Esophagus (tissue), 2 donors: ENCODE data around the gene STK40. TPM values are rescaled to one million over a fixed set of nuclear protein-coding genes. Genes with fewer than 3 reads are reported as not detected.
A peak's percentile ranks its signal among the peaks of the same experiment; 100 is the strongest.

ENCODE experiments used
- H3K27ac ChIP-seq, 2 donors: one replicate each; pipeline ENCODE4 v1.5.1; 2013; ENCODE audit warnings: low read depth in 2 of 2, mild to moderate bottlenecking in 2 of 2, inconsistent platforms in 1 of 2, low read length in 1 of 2, moderate library complexity in 1 of 2
- H3K27me3 ChIP-seq, 2 donors: one replicate each; pipeline ENCODE4 v1.6.1; 2013; ENCODE audit warnings: low read length in 2 of 2, control low read depth in 1 of 2, mild to moderate bottlenecking in 1 of 2; ENCODE audit not compliant: insufficient read depth in 2 of 2, control insufficient read depth in 1 of 2
- H3K36me3 ChIP-seq, 2 donors: one replicate each; pipeline ENCODE4 v1.6.1; 2013; ENCODE audit warnings: low read length in 1 of 2; ENCODE audit not compliant: control insufficient read depth in 2 of 2, insufficient read depth in 2 of 2
- H3K4me1 ChIP-seq, 2 donors: one replicate each; pipeline ENCODE4 v1.6.1; 2013; ENCODE audit warnings: low read length in 1 of 2; ENCODE audit not compliant: control insufficient read depth in 2 of 2, insufficient read depth in 2 of 2
- H3K4me3 ChIP-seq, 2 donors: one replicate each; pipeline ENCODE4 v1.5.1; 2013; ENCODE audit warnings: low read length in 2 of 2, mild to moderate bottlenecking in 2 of 2, low read depth in 1 of 2, moderate library complexity in 1 of 2
- H3K9me3 ChIP-seq, 2 donors: one replicate each; pipeline ENCODE4 v1.6.1; 2013; ENCODE audit warnings: mild to moderate bottlenecking in 2 of 2, low read depth in 1 of 2, low read length in 1 of 2, moderate library complexity in 1 of 2; ENCODE audit not compliant: control insufficient read depth in 2 of 2, insufficient read depth in 1 of 2
- whole genome bisulfite sequencing, 2 donors: extraction: QIAGEN DNeasy Blood & Tissue Kit; methylation state at CpG; one replicate each; pipeline ENCODE4 v1.1.7; 2013; 5-methylcytosine and 5-hydroxymethylcytosine counted together
- polyA plus RNA-seq, 2 donors: library from polyadenylated mRNA; stranded (reverse); fragments of 200-250 nt; gene quantifications; one replicate each; pipeline ENCODE4 v1.2.3, GENCODE V29; 2013
- donor health status: healthy with polysubstance abuse.
- donor health status: Bipolar disorder and iron deficiency.

The STK40 gene
- polyA plus RNA-seq, 2 donors, result 33.9 to 34.5 TPM

GRCh38 chr1:36380143-36380619 is 5.5 kb downstream of the STK40 start:
- H3K27me3 ChIP-seq, result no peaks in the 10 kb centered on the region
- H3K9me3 ChIP-seq, result no peaks in the 10 kb centered on the region
- peaks cover 4 to 11% of the 10 kb centered on the region in 2 donors for H3K36me3 ChIP-seq
- WGBS, 2 donors, result 60 to 86% methylated on average over 5 of the region's 5 CpGs
- peak overlapping the region in 1 of 2 donors; percentile 40 for H3K27ac ChIP-seq
- H3K4me1 ChIP-seq, result peaks cover 0 to 2% of the 10 kb centered on the region in 2 donors
- no peak overlapping the region for H3K4me3 ChIP-seq

DNA sequence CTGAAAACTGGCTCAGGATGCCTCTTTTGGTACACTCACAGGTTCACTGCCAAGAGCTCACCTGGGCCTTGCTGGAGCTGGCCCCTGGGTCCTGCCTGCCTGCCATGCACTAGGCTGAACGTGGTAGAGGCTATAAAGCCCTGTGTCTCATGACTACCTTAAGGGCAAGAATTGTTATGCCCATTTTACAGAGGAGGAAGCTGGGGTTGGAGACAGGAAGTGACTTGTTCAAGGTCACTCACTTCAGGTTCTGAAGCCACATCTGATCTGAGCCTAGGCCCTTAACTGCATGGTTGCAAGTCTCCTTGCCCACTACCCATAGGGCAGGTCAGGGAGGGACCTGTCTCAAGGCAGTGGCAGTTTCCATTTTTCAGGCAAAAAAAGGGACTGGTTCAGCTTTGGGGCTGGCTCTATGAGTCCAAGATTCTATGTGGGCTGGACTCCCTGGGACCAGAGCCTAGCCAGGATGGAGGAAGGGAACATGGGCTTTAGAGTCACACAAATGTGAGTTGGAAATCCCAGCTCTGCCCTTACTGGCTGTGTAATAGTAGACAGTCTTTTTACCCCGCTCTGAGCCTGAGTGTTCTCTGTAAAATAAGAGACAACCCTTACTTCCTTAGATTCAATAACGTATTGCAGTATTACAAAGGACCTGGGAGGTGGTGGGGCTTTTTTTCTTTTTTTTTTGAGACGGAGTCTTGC is 7.8 kb downstream of the STK40 start:
- 75 to 77% methylated on average over 4 of the region's 4 CpGs for WGBS, 2 donors
- Histone ChIP-seq H3K27ac (peak overlapping the region in 1 of 2 donors; percentile 51), H3K4me3 (no peak overlapping the region), H3K9me3 (no peaks in the 10 kb centered on the region), H3K27me3 (no peaks in the 10 kb centered on the region), H3K4me1 (peaks cover 7 to 16% of the 10 kb centered on the region in 2 donors), H3K36me3 (peaks cover 4 to 11% of the 10 kb centered on the region in 2 donors)

DNA sequence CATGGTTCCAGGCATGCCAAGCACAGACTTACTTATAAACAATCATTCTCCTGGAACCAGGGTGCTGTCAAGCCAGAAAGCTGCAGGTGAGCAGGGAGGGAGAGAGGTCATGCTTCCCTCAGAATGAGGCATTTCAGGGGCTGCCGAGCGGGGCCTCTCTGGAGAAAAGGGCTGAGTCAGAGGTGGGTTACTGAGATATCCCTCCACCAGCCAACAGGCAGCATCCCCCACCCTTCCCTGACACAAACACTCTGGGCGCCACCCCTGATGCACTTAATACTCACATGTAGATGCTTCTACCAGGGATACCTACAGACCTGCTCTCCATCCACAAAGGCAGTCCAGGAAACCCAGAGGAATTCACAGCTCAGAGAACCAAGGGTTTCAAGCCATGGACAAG is 13.1 kb downstream of the STK40 start:
- WGBS, 2 donors, result 88% methylated on average over 3 of the region's 3 CpGs
- H3K27ac ChIP-seq, result peak overlapping the region; percentile 92 to 98
- H3K36me3 ChIP-seq, result peaks cover 0 to 8% of the 10 kb centered on the region in 2 donors
- H3K27me3 ChIP-seq, result no peaks in the 10 kb centered on the region
- H3K9me3 ChIP-seq, result no peaks in the 10 kb centered on the region
- no peak overlapping the region for H3K4me3 ChIP-seq
- H3K4me1 ChIP-seq, result peaks cover 7 to 21% of the 10 kb centered on the region in 2 donors

- Histone ChIP-seq H3K27ac (peak overlapping the region in 1 of 2 donors; percentile 40), H3K4me3 (no peak overlapping the region), H3K9me3 (no peaks in the 10 kb centered on the region), H3K36me3 (peaks cover 0 to 12% of the 10 kb centered on the region in 2 donors), H3K27me3 (no peaks in the 10 kb centered on the region), H3K4me1 (peaks cover 9 to 23% of the 10 kb centered on the region in 2 donors)
- 54 to 56% methylated on average over 7 of the region's 7 CpGs for WGBS, 2 donors
Observed at GRCh38 chr1:36369061-36369861, 16.5 kb downstream of the STK40 start.

- H3K27ac ChIP-seq, result no peak overlapping the region
- H3K36me3 ChIP-seq, result peaks cover 0 to 12% of the 10 kb centered on the region in 2 donors
- WGBS, 2 donors, result 92 to 95% methylated on average over 4 of the region's 4 CpGs
- H3K4me3 ChIP-seq, result no peak overlapping the region
- no peaks in the 10 kb centered on the region for H3K9me3 ChIP-seq
- H3K4me1 ChIP-seq, result peaks cover 5 to 11% of the 10 kb centered on the region in 2 donors
- H3K27me3 ChIP-seq, result no peaks in the 10 kb centered on the region
Observed at GRCh38 chr1:36367798-36368197, 17.9 kb downstream of the STK40 start.

DNA sequence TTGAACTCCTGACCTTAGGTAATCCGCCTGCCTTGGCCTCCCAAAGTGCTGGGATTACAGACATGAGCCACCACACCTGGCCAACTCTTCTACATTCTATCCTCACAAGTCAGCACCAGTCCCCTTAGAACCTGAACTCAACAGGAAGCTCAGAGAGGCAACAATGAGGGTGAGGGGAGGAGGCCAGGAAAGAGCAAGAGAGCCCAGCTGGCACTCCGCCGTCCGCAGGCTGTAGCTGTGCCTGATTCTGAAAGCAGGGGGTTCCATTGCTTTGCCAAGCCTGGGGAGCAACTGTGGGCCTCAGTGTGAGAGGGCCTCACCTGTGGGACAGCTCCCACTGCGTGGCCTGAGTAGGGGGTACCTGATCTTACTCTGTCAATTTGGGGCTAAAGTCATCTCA is 18.7 kb downstream of the STK40 start:
- Histone ChIP-seq H3K4me1 (peaks cover 5 to 7% of the 10 kb centered on the region in 2 donors), H3K36me3 (peaks cover 4 to 15% of the 10 kb centered on the region in 2 donors), H3K9me3 (no peaks in the 10 kb centered on the region), H3K4me3 (no peak overlapping the region), H3K27ac (no peak overlapping the region), H3K27me3 (no peaks in the 10 kb centered on the region)
- whole genome bisulfite sequencing, 2 donors, result 80% methylated on average over 5 of the region's 5 CpGs

DNA sequence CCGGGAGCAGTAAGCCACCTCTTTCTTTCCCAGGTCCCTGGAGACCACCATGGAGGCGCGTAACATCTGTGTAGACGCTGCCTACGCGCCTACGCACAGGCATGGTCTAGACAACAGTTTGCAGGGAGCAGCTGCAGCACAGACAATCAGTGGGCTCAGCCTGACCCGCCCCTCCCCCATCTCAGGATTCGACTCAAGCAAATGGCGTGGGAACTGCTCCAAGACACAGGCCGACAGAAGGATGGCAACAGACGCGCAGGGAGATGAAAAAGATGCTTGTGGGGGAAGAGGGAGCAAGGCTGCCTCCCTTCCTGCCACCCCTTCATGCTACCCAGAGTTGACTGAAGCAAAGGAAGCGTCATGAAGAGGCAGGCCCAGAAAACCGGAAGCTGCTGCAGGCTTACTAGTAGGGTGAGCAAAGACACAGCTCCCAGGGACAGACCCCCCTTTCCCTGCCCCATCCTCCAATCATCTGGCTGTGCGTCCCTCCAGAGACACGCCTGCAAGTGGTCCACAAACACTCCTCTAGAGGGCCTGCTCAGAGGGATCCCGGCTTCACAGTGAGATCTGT is 19.5 kb downstream of the STK40 start:
- WGBS, 2 donors, result 61 to 69% methylated on average over 18 of the region's 18 CpGs
- peaks cover 5 to 7% of the 10 kb centered on the region in 2 donors for H3K4me1 ChIP-seq

DNA sequence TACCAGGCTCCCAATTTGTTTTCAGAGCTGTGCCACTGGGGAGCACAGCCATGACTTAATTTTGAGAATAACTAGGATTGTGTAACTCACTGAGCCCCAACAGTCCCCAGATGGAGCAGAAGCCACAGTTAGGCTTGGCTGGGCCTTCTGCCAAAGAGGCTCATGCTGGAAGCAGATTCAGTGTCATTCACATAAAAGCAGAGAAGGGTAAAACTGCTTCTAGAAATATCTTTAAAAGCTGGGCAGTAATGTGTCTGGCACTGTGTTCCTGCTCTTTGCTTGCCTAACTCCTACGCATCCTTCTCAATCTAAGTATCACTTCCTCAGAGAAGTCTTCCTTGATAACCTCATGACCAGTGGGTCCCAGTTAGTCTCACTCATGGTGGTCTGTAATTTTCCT is 20.3 kb downstream of the STK40 start:
- peaks cover 4 to 22% of the 10 kb centered on the region in 2 donors for H3K36me3 ChIP-seq
- peaks cover 5 to 7% of the 10 kb centered on the region in 2 donors for H3K4me1 ChIP-seq
- no peaks in the 10 kb centered on the region for H3K27me3 ChIP-seq
- WGBS, 2 donors, result 70 to 87% methylated on average over 1 of the region's 1 CpG
- H3K9me3 ChIP-seq, result no peaks in the 10 kb centered on the region
- H3K4me3 ChIP-seq, result no peak overlapping the region
- H3K27ac ChIP-seq, result peak overlapping the region in 1 of 2 donors; percentile 24

More for the DNA sequence above, 19.5 kb downstream of the STK40 start:
- H3K27me3 ChIP-seq, result no peaks in the 10 kb centered on the region
- H3K36me3 ChIP-seq, result peaks cover 4 to 18% of the 10 kb centered on the region in 2 donors
- H3K9me3 ChIP-seq, result no peaks in the 10 kb centered on the region
- peak overlapping the region in 1 of 2 donors; percentile 38 for H3K27ac ChIP-seq
- H3K4me3 ChIP-seq, result no peak overlapping the region

GRCh38 chr1:36359911-36360550 is 25.7 kb downstream of the STK40 start:
- Histone ChIP-seq H3K36me3 (peaks cover 18 to 31% of the 10 kb centered on the region in 2 donors), H3K4me3 (no peak overlapping the region), H3K9me3 (no peaks in the 10 kb centered on the region), H3K4me1 (no peaks in the 10 kb centered on the region), H3K27ac (peak overlapping the region; percentile 64 to 90), H3K27me3 (no peaks in the 10 kb centered on the region)
- 58 to 60% methylated on average over 6 of the region's 6 CpGs for WGBS, 2 donors
